ENCODE data around the gene AVEN. TPM values are rescaled to one million over a fixed set of nuclear protein-coding genes. Genes with fewer than 3 reads are reported as not detected.

The AVEN gene
- total and polyA plus RNA-seq, 4 donors, result 18.1 to 58.7 (median 27.0) TPM

GRCh38 chr15:33985751-33986150, 53.3 kb downstream of the AVEN start:
- Histone ChIP-seq H3K9me3 (ENCODE audit: control insufficient read depth, low read length) (no peaks in the 10 kb centered on the region), H3K36me3 (ENCODE audit: control insufficient read depth in 1 of 2, insufficient read depth in 2 of 2, low read length in 1 of 2) (no peaks in the 10 kb centered on the region), H3K27ac (ENCODE audit: low read depth in 1 of 2, low read length in 2 of 2) (no peak overlapping the region), H3K27me3 (ENCODE audit: control insufficient read depth in 1 of 2, insufficient read depth in 2 of 2, low read length in 1 of 2) (no peaks in the 10 kb centered on the region), H3K4me1 (ENCODE audit: control insufficient read depth in 1 of 2, insufficient read depth in 2 of 2, low read length in 2 of 2) (peaks cover 1 to 3% of the 10 kb centered on the region in 2 donors), H3K4me3 (ENCODE audit: low read length in 2 of 2) (no peak overlapping the region)
- no peak for DNase-seq
- intact Hi-C loops (cut with DNase I), result no loop called here
- ATAC-seq (ENCODE audit: low FRiP score), result no peak
- 62% methylated on average over 3 of the region's 3 CpGs for WGBS, 2 donors

- intact Hi-C loops (cut with DNase I), result no loop called here
- ATAC-seq (ENCODE audit: low FRiP score), result no peak
- WGBS, 2 donors, result 29 to 38% methylated on average over 1 of the region's 1 CpG
- H3K36me3 ChIP-seq (ENCODE audit: control insufficient read depth in 1 of 2, insufficient read depth in 2 of 2, low read length in 1 of 2), result no peaks in the 10 kb centered on the region
- DNase-seq, result no peak
- peak overlapping the region; percentile 5 to 42 for H3K27ac ChIP-seq (ENCODE audit: low read depth in 1 of 2, low read length in 2 of 2)
- H3K4me1 ChIP-seq (ENCODE audit: control insufficient read depth in 1 of 2, insufficient read depth in 2 of 2, low read length in 2 of 2), result peaks cover 1 to 3% of the 10 kb centered on the region in 2 donors
- no peak overlapping the region for H3K4me3 ChIP-seq (ENCODE audit: low read length in 2 of 2)
- H3K9me3 ChIP-seq (ENCODE audit: control insufficient read depth, low read length), result no peaks in the 10 kb centered on the region
- H3K27me3 ChIP-seq (ENCODE audit: control insufficient read depth in 1 of 2, insufficient read depth in 2 of 2, low read length in 1 of 2), result no peaks in the 10 kb centered on the region
These were observed 53.7 kb downstream of the AVEN start for GRCh38 chr15:33985287-33985686.

GRCh38 chr15:33982516-33982915, 56.5 kb downstream of the AVEN start:
- H3K4me3 ChIP-seq (ENCODE audit: low read length in 2 of 2), result no peak overlapping the region
- H3K27me3 ChIP-seq (ENCODE audit: control insufficient read depth in 1 of 2, insufficient read depth in 2 of 2, low read length in 1 of 2), result no peaks in the 10 kb centered on the region
- ATAC-seq (ENCODE audit: low FRiP score), result no peak
- WGBS, 2 donors, result 23 to 51% methylated on average over 1 of the region's 1 CpG
- H3K27ac ChIP-seq (ENCODE audit: low read depth in 1 of 2, low read length in 2 of 2), result no peak overlapping the region
- peaks cover 3% of the 10 kb centered on the region in 2 donors for H3K4me1 ChIP-seq (ENCODE audit: control insufficient read depth in 1 of 2, insufficient read depth in 2 of 2, low read length in 2 of 2)
- no peaks in the 10 kb centered on the region for H3K36me3 ChIP-seq (ENCODE audit: control insufficient read depth in 1 of 2, insufficient read depth in 2 of 2, low read length in 1 of 2)
- intact Hi-C loops (cut with DNase I), result no loop called here
- DNase-seq, result no peak
- no peaks in the 10 kb centered on the region for H3K9me3 ChIP-seq (ENCODE audit: control insufficient read depth, low read length)

- WGBS, 2 donors, result 56 to 60% methylated on average over 7 of the region's 7 CpGs
- DNase-seq, result no peak
- no peak for ATAC-seq (ENCODE audit: low FRiP score)
- H3K9me3 ChIP-seq (ENCODE audit: control insufficient read depth, low read length), result no peaks in the 10 kb centered on the region
- H3K27me3 ChIP-seq (ENCODE audit: control insufficient read depth in 1 of 2, insufficient read depth in 2 of 2, low read length in 1 of 2), result no peaks in the 10 kb centered on the region
- H3K4me1 ChIP-seq (ENCODE audit: control insufficient read depth in 1 of 2, insufficient read depth in 2 of 2, low read length in 2 of 2), result peaks cover 3% of the 10 kb centered on the region in 2 donors
- intact Hi-C loops (cut with DNase I), result no loop called here
- no peak overlapping the region for H3K4me3 ChIP-seq (ENCODE audit: low read length in 2 of 2)
- H3K36me3 ChIP-seq (ENCODE audit: control insufficient read depth in 1 of 2, insufficient read depth in 2 of 2, low read length in 1 of 2), result no peaks in the 10 kb centered on the region
- H3K27ac ChIP-seq (ENCODE audit: low read depth in 1 of 2, low read length in 2 of 2), result no peak overlapping the region
These were observed 58.8 kb downstream of the AVEN start for GRCh38 chr15:33980159-33980558.

GRCh38 chr15:33975022-33975565, 63.9 kb downstream of the AVEN start:
- H3K27me3 ChIP-seq (ENCODE audit: control insufficient read depth in 1 of 2, insufficient read depth in 2 of 2, low read length in 1 of 2), result no peaks in the 10 kb centered on the region
- intact Hi-C loops (cut with DNase I), result no loop called here
- no peak for DNase-seq
- H3K27ac ChIP-seq (ENCODE audit: low read depth in 1 of 2, low read length in 2 of 2), result no peak overlapping the region
- no peaks in the 10 kb centered on the region for H3K9me3 ChIP-seq (ENCODE audit: control insufficient read depth, low read length)
- no peak for ATAC-seq (ENCODE audit: low FRiP score)
- H3K4me1 ChIP-seq (ENCODE audit: control insufficient read depth in 1 of 2, insufficient read depth in 2 of 2, low read length in 2 of 2), result peaks cover 0 to 2% of the 10 kb centered on the region in 2 donors
- H3K36me3 ChIP-seq (ENCODE audit: control insufficient read depth in 1 of 2, insufficient read depth in 2 of 2, low read length in 1 of 2), result no peaks in the 10 kb centered on the region
- WGBS, 2 donors, result 89 to 90% methylated on average over 4 of the region's 4 CpGs
- H3K4me3 ChIP-seq (ENCODE audit: low read length in 2 of 2), result no peak overlapping the region

GRCh38 chr15:33971811-33972210, 67.2 kb downstream of the AVEN start:
- Histone ChIP-seq H3K4me1 (ENCODE audit: control insufficient read depth in 1 of 2, insufficient read depth in 2 of 2, low read length in 2 of 2) (no peaks in the 10 kb centered on the region), H3K27me3 (ENCODE audit: control insufficient read depth in 1 of 2, insufficient read depth in 2 of 2, low read length in 1 of 2) (no peaks in the 10 kb centered on the region), H3K27ac (ENCODE audit: low read depth in 1 of 2, low read length in 2 of 2) (no peak overlapping the region), H3K4me3 (ENCODE audit: low read length in 2 of 2) (no peak overlapping the region), H3K9me3 (ENCODE audit: control insufficient read depth, low read length) (no peaks in the 10 kb centered on the region), H3K36me3 (ENCODE audit: control insufficient read depth in 1 of 2, insufficient read depth in 2 of 2, low read length in 1 of 2) (no peaks in the 10 kb centered on the region)
- no peak for DNase-seq
- ATAC-seq (ENCODE audit: low FRiP score), result no peak
- 93 to 96% methylated on average over 2 of the region's 2 CpGs for WGBS, 2 donors
- intact Hi-C loops (cut with DNase I), result no loop called here

GRCh38 chr15:33968821-33969220, 70.2 kb downstream of the AVEN start:
- H3K27me3 ChIP-seq (ENCODE audit: control insufficient read depth in 1 of 2, insufficient read depth in 2 of 2, low read length in 1 of 2), result no peaks in the 10 kb centered on the region
- DNase-seq, result no peak
- WGBS, 2 donors, result 86 to 90% methylated on average over 3 of the region's 3 CpGs

GRCh38 chr15:33968224-33968623, 70.8 kb downstream of the AVEN start, which contains the start of gene CHRM5:
Gene CHRM5 (plus strand): TSS chr15:33968497. CDS start chr15:34062718, 94,221 bp downstream.
- intact Hi-C loops (cut with DNase I), result no loop called here
- Histone ChIP-seq H3K36me3 (ENCODE audit: control insufficient read depth in 1 of 2, insufficient read depth in 2 of 2, low read length in 1 of 2) (no peaks in the 10 kb centered on the region), H3K4me3 (ENCODE audit: low read length in 2 of 2) (no peak within 1 kb of the TSS), H3K9me3 (ENCODE audit: control insufficient read depth, low read length) (no peaks in the 10 kb centered on the region), H3K4me1 (ENCODE audit: control insufficient read depth in 1 of 2, insufficient read depth in 2 of 2, low read length in 2 of 2) (no peaks in the 10 kb centered on the region), H3K27ac (ENCODE audit: low read depth in 1 of 2, low read length in 2 of 2) (no peak within 1 kb of the TSS), H3K27me3 (ENCODE audit: control insufficient read depth in 1 of 2, insufficient read depth in 2 of 2, low read length in 1 of 2) (no peaks in the 10 kb centered on the region)
- WGBS, 2 donors, result 80 to 81% methylated on average over 6 of the region's 6 CpGs
- no peak for ATAC-seq (ENCODE audit: low FRiP score)
- DNase-seq, result no peak

More at GRCh38 chr15:33968821-33969220, 70.2 kb downstream of the AVEN start:
- no peak overlapping the region for H3K4me3 ChIP-seq (ENCODE audit: low read length in 2 of 2)
- H3K9me3 ChIP-seq (ENCODE audit: control insufficient read depth, low read length), result no peaks in the 10 kb centered on the region
- H3K4me1 ChIP-seq (ENCODE audit: control insufficient read depth in 1 of 2, insufficient read depth in 2 of 2, low read length in 2 of 2), result no peaks in the 10 kb centered on the region
- H3K27ac ChIP-seq (ENCODE audit: low read depth in 1 of 2, low read length in 2 of 2), result no peak overlapping the region
- no peak for ATAC-seq (ENCODE audit: low FRiP score)
- intact Hi-C loops (cut with DNase I), result no loop called here
- no peaks in the 10 kb centered on the region for H3K36me3 ChIP-seq (ENCODE audit: control insufficient read depth in 1 of 2, insufficient read depth in 2 of 2, low read length in 1 of 2)

- Histone ChIP-seq H3K36me3 (ENCODE audit: control insufficient read depth in 1 of 2, insufficient read depth in 2 of 2, low read length in 1 of 2) (no peaks in the 10 kb centered on the region), H3K4me1 (ENCODE audit: control insufficient read depth in 1 of 2, insufficient read depth in 2 of 2, low read length in 2 of 2) (no peaks in the 10 kb centered on the region), H3K9me3 (ENCODE audit: control insufficient read depth, low read length) (no peaks in the 10 kb centered on the region), H3K4me3 (ENCODE audit: low read length in 2 of 2) (no peak overlapping the region), H3K27ac (ENCODE audit: low read depth in 1 of 2, low read length in 2 of 2) (no peak overlapping the region), H3K27me3 (ENCODE audit: control insufficient read depth in 1 of 2, insufficient read depth in 2 of 2, low read length in 1 of 2) (no peaks in the 10 kb centered on the region)
- DNase-seq, result no peak
- 55 to 61% methylated on average over 2 of the region's 2 CpGs for WGBS, 2 donors
- no peak for ATAC-seq (ENCODE audit: low FRiP score)
- intact Hi-C loops (cut with DNase I), result no loop called here
These were observed 74.4 kb downstream of the AVEN start for GRCh38 chr15:33964665-33965040.
